HPDE6-E6E7 (cell line): ENCODE measurements around the gene SOX13.

ENCODE experiments used
- DNase-seq: peaks from one replicate; pipeline ENCODE4 v3.0.0; 2011; ENCODE audit warnings: missing footprints; ENCODE audit errors: extremely low spot score

The SOX13 gene

DNA sequence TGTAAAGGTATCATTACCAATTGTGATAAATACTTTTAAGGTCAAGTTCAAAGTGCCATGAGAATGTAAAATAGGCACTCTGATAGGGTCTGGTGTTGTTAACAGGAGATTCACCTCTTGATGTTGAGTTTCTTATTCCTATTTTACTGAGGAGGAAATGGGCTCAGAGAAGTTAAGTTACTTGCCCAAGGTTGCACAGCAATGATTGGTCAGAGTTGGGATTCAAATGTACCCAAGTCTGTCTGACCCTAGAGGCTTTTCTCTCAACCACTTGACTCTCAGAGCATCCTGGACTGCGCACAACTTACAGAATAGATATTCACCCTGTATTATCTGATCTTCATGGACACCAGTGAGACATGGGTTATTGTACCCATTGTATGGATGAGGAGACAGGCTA, 33.9 kb downstream of the SOX13 start:
- no peak for DNase-seq

DNA sequence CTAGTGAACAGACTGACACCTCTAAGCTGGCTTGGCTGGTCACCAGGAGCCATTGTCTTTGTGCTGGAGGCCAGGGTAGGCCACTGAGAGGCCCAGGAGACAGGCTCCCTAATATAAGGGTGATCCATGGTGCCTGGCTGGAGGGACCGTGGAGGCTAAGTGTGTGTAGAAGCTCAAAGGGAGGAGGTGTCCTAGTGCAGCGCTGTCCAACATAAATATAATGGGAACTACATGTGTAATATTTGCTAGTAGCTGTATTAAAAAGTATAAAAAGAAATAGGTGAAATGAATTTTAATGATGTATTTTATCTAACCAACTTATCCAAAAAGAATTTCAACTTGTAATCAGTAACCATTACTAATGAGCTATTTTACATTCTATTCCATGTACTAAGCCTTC, 35.0 kb downstream of the SOX13 start:
- DNase-seq = no peak

DNA sequence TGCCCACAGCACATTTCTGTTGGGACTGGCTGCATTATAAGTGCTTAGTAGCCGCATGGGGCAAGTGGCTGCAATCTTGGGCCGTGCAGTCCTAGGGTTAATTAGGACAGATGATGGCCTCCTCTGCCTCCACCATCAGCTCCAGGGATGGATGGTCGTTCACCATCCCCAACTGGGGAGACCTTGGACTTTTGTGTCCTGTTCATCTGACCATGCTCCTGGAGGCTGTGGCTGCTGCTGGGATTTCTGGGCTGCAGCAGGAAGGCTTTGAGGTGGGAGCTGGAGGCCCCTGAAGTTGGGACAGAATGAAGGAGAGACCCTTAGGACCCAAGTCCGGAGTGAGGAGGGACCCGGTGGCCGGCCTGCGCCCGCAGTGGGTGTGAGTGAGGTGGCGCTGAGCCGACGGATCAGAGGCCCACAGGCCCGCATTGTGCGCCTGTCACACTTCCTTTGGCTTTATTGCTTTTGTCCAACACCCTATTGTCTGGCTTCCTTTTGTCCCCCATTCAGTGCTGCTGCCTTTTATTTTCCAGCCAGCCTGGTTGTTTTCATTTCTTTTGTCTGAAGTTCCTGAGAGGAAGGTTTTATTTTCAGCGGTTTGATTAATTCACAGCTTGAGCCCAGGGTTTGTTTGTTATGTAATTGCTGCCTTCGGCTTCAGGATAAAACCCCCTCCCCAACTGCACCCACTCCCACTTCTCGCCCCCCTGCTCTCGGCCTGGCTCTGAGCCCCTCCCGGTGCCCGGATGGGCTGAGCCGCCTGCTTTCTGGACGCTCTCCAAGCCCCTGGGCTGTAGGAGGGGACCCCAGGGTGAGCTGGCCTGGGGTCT, 35.6 kb downstream of the SOX13 start:
- DNase-seq = no peak

DNA sequence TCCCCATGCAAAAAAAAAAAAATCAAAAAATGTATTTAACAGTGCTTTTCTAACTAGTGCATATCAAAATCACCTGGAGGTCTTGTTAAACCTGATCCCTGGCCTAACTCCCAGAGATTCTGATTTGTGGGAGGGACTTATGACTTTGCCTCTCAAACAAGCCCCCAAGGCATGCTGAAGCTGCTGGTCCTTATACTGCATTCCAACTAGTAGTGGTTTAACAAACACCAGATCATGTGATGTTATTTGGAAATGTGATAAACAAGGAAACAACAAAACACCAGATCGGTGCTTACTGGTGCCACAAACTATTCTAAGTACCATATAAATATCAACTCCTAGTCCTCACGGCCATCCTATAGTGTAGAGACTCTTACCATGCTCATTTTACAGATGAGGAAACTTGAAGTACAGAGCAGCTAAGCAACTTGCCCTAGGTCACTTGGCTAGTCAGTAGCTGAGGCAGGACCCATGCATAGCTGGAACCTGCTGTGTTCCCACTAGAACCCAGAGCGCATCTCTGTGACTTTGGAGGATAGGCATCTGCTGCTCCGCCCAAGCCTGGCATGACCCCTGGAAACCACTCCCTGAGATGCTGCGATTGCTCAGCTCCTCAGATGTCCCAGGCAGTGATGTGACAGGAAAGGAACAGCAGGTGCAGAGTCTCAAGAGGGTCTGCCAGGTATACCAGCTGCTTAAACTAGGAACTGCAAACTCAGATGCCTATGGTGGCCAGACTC, 38.1 kb downstream of the SOX13 start:
- DNase-seq = no peak

DNA sequence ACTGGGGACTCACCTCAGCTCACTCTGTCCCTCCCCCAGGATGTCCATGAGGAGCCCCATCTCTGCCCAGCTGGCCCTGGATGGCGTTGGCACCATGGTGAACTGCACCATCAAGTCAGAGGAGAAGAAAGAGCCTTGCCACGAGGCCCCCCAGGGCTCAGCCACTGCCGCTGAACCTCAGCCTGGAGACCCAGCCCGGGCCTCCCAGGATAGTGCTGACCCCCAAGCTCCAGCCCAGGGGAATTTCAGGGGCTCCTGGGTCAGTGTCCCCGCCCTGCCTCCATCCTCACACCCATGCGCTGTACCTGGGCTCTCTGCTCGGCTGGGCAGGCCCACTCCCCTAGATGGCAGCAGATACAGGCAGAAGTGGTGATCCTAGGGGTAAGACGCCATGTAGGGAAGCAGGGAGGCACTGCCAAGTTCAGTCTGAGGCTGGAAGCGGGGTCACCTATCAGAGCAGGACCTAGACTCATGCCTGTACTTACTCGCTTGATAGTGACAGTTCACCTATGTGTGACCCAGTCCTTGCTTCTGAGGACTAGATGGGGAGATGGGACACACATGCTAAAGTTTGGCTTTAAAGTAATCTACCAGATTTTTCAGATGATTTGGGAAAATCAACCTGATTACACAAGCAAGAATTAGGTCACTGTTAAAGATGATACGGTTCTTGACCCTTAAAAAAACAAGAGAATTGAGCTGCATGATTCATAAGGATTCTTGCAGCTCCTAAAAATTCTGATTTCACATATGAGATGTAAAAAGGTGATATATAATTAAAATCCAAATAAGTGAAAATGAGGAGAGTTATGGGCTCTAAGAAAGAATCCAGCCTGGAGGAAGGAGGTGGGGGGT, 40.2 kb downstream of the SOX13 start:
- DNase-seq = no peak

DNA sequence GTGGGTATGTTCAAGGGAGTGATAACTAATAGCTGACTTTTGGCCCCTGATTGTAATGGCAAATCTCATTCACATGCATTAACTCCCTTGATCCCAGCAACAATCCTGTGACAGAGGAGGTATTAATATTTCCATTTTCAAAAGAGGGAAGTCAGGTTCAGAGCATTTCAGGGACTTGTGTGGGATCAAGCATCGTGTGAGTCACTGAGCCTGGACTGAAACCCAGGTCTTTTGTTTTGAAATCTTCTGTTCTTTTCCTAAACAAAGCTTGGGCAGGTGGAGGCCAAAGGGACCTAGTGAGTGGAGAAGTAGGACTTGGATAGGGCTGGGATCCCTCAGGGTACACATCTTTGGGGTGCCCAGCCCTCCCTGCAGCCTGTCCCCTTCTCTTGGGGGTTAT, 41.0 kb downstream of the SOX13 start:
- DNase-seq = no peak

DNA sequence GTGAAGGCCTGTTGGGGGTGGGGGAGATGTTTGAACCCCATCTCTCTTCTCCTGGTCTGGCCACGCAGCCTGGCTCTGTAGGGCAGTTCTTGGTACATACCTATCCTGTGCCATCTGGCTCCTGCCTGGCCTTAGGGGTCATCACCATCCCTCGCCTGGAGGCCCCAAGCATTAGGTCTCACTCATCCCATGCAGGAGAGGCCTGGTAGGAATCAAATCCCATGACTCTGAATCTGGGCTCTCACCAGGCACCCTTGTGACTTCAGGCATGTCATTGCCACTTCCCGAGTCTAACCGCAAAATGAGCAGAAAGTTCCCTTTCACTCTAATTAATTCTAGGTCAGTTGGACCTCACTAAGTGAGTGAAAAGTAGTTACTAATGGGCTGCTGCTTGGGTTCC, 41.7 kb downstream of the SOX13 start:
- no peak for DNase-seq

DNA sequence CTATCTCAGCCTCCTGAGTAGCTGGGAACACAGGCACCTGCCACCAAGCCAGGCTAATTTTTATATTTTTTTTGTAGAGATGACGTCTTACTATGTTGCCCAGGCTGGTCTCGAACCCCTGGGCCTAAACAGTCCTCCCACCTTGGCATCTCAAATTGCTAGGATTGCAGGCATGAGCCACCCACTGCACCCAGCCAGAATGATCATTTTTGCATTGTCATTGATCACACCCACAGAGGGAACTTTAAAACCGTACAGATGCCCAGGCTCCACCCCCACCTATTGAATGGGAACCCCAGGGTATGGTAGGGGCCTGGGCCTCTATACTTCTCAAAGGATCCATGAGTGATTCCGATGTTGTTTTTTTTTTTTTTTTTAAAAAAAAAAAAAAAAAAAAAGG, 42.2 kb downstream of the SOX13 start:
- no peak for DNase-seq

DNA sequence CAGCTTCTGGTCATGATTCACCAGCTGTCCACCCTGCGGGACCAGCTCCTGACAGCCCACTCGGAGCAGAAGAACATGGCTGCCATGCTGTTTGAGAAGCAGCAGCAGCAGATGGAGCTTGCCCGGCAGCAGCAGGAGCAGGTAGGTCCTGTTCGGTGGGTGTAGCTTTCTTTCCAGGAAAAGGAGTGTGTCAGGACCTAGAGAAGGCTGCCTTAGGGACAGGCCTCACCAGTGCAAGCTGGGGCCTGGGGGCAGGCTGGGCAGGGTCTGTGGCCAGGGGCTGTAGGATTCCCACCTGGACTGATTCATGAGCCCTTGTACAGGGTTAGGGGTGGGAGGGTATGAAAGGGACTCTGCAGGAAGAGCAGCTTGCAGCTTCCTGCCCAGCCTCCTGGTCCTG, 43.6 kb downstream of the SOX13 start:
- no peak for DNase-seq

DNA sequence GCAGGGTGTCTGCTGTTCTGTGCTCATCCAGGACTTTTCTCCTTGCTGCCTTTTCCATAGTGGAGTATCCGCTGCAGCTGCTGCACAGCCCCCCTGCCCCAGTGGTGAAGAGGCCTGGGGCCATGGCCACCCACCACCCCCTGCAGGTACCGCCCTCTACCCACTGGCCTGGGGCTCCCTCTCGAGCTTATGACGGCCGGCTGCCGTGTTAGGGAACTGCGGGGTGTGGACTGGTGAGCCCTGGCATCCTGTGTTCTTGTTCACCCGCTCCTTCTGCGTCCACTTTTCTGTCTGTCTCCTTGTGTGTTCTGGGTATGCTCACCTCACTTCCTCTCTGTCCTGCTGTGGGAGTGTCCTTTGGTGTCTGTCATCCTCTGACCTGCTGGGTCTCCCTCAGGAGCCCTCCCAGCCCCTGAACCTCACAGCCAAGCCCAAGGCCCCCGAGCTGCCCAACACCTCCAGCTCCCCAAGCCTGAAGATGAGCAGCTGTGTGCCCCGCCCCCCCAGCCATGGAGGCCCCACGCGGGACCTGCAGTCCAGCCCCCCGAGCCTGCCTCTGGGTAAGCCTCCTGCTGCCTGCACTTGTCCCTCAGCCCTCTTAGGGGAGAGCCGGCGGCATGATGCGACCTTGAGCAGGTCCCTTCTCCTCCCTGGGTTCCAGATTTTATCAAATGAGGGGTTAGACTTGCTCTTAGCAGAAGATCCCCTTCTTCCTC, 49.1 kb downstream of the SOX13 start:
- no peak for DNase-seq

DNA sequence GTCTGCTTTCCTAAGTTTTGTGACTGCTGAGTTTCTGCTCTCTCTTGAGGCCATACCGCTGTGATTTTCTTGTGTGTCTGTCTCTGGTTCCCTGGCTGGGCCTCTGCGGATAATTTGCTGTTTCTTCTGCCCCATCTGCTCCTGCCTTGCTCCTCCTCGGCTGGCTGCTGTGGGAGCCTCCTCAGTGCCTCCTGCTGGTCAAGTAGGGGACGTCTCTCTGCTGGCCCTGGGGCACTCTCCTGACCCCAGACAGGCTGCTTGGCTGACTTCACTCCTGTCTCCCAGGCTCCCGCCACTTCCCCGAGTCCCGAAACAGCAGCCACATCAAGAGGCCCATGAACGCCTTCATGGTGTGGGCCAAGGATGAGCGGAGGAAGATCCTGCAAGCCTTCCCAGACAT, 50.5 kb downstream of the SOX13 start:
- no peak for DNase-seq

DNA sequence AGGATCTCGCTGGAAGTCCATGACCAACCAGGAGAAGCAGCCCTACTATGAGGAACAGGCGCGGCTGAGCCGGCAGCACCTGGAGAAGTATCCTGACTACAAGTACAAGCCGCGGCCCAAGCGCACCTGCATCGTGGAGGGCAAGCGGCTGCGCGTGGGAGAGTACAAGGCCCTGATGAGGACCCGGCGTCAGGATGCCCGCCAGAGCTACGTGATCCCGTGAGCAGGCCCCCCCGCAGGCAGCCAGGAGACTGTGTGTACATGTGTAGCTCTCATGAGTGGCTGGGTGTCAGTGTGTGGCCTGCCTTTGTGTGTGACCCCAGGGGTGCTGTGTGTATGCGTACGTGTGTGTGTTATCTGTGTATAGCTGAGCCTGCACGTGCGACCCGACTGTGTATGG, 51.7 kb downstream of the SOX13 start:
- no peak for DNase-seq

DNA sequence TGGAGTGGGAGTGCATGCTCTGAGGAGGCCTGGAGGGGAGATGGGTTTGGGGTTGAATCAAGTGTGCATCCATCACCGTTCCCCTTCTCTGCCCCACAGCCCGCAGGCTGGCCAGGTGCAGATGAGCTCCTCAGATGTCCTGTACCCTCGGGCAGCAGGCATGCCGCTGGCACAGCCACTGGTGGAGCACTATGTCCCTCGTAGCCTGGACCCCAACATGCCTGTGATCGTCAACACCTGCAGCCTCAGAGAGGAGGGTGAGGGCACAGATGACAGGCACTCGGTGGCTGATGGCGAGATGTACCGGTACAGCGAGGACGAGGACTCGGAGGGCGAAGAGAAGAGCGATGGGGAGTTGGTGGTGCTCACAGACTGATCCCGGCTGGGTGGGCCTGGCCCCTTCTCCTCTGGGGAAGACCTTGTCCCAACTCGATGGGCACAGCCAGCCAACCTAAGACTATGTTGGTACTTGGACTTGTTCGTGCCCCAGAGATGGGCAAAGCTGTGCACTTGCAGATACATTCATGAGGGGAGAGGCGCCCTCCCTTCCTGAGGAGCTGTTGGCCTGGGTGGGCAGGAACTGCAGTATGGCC, 52.9 kb downstream of the SOX13 start:
- no peak for DNase-seq

DNA sequence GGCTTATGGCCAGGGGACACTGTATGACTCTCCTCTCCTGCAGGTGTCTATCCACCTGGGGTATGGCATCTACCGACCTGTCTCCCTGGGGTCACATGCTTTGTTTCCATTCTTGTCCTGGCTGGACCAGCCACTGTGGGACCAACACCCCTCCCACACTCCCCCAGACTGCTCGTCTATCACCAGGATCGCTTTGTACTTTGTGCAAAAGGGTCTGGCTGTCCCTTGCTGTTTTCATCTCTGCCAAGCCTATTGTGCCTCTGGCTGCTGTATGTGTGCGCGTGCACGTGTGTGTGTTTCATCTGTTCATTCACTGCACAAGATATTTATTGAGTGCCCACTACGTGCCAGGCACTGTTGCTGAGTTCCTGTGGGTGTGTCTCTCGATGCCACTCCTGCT, 53.5 kb downstream of the SOX13 start:
- no peak for DNase-seq

DNA sequence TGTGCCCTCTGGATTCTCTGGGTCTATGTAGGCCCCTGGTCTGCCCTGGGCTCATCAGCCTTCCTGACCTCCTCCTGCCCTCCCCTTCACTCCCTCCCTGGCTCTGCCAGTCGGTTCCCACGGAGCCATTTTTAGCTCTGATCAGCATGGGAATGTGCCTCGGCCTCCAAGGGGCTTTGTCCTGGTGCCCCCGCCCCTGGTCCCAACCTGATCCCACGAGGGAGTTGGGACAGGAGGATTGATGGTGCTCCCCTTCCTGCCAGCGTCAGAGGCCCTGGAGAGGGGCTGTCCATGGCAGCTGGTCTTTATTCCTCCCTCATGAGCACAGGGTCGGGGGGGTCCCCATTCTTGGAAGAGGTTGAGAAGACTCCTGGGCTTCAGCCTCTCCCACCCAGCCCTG, 54.0 kb downstream of the SOX13 start:
- no peak for DNase-seq

DNA sequence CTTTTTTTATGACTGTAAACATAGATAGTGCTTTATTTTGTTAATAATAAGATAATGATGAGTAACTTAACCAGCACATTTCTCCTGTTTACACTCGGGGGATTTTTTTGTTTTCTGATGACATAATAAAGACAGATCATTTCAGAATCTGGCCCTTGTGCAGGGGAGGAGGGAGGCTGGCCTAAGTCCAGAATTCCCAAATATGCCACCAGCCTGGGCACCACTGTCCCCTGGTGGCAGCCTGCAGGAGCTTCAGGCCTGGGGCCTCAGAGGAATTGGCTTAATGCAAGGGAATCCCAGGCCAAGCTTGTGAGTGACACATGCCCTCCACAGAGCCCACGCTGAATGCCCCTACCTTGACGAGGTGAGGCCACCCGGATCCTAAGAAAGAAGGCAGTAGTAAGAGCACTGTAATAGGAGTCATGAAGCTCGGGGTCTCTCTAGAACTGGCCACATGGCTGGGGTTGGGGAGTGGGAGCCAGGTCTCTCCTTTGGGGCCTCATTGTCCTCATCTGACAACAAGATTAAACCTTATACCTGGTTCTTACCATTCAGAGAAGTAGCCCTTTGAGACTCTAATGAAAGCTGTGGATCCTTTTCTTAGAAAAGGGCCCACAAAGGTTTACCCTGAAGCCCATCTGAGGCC, 54.8 kb downstream of the SOX13 start:
- DNase-seq = peak; percentile 72

DNA sequence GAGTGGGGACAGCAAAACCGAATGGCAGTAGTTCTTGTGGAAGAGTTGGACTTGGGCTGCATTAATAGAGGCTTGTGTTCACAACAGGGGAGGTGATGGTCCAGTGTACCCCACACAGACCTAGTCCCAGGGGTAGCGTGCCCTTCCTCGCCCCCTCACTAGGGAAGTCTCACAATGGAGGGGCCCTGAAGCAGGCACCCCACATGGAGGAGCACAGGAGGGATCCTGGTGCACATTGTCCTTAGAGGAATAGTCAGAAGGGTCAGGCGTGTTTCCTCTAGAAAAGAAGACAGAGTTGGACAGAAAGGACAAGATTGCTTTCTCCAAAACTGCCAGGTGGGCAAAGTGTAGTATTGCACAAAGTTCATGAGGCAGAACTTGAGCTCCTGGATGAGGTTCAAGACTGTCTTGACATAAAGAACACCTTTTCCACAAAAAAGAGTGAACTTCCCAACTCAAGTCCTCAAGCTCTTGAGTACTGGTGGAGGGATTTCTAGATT, 55.6 kb downstream of the SOX13 start:
- no peak for DNase-seq

DNA sequence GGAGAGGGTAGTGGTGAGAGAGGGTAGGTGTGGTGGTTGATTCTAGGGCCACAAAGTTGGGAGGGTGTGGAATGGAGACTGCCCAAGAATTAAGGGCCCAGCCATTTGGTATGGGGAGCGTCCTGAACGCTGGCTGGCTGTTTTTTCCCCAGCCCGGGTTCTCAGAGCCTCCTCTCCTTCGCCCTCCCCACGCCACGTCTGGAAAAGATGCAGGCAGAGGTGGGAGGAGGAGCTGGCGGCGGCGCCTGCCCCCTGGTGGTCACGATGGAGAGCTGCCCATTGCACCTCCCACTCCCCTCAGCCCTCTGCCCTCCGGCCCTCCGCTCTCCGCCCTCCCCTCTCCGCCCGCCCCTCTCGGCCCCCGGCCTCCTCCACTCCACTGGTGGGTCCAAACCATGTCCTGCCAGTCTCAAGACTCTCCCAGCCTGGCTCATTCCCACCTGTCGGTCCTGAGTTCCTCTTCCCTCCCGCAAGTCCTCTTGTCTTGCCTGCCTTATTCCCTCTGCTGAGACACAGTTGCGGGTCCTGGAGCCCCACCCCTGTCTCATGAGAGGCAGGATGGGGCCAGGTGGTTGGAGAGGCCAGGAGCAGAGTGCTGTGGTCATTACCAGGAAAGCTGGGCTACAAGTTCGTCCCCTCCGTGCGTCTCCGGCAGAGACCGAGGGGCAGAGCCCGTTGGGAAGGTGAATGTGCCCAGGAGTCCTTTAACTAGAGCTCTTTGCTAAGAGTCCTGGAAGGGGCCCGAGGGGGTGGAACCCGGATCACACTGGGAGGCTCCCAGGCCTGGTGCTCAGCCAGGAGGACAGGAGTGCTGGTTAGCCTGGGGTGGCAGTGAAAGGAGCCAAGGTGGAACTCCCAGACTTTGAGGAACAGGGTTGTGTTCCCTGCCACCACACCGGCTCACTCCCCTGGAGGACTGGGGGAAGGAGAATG, 56.3 kb downstream of the SOX13 start:
- peak; percentile 76 for DNase-seq

DNA sequence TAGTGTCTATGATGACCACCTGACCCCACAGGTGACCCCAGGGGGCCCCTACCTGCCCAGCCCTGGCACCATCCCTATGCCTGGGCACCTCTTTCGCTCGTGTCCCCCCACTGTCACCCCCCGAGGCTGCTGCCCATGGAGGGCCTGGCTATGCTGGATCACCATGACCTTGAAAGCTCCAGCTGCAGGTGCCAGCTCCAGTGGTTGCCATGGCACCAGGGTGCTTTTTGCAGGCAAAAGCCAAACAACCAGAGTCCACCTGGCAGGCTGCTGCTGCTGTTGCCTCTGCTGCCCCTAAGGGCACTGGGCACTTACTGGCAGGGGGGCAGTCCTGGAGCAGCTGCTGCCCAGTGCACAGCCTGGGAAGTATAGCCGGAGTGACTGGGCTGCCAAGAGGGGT, 57.3 kb downstream of the SOX13 start:
- DNase-seq = no peak
